HuH-7 (cell line): ENCODE results near the gene EPHA6.
"Not testable (repeated sequence)": the region's sequence is repeated elsewhere in the genome, so short reads cannot be mapped to it uniquely, and the experiment has no call there.

Source experiments
- DNase-seq: peaks from one replicate; pipeline ENCODE4 v3.0.0; 2011; ENCODE audit warnings: low spot score

The EPHA6 gene

GRCh38 chr3:97464035-97464434, 649.6 kb downstream of the EPHA6 start:
- no peak for DNase-seq

GRCh38 chr3:97470481-97470880, 656.1 kb downstream of the EPHA6 start:
- DNase-seq: no peak

GRCh38 chr3:97479740-97480139, 665.3 kb downstream of the EPHA6 start:
- no peak for DNase-seq

GRCh38 chr3:97480696-97481289, 666.4 kb downstream of the EPHA6 start:
- not testable (repeated sequence) for DNase-seq

- no peak for DNase-seq
Measured at GRCh38 chr3:97481416-97481815, 667.0 kb downstream of the EPHA6 start.

DNA sequence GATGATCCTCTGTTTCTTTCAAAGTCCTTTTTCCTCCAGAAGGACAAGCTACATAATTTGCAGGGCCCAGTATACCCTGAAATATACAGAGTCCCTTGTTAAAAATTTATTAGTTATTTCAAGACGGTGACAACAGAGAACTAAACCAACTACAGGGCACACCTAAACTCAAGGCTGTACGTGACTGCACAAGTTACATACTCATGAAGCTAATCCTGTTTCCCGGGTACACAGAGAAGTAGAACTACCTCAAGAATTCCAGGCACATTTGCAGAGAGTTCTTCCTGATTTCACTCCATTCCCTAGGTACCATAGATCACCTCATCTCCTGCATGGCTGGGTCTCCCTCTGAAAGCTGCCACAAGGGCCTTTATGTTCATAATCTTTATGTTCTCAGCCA, 670.8 kb downstream of the EPHA6 start:
- DNase-seq: no peak

- no peak for DNase-seq
Measured at GRCh38 chr3:97487587-97487986, 673.2 kb downstream of the EPHA6 start.

- no peak for DNase-seq
Measured at GRCh38 chr3:97488741-97489140, 674.3 kb downstream of the EPHA6 start.

GRCh38 chr3:97495896-97496295, 681.5 kb downstream of the EPHA6 start:
- DNase-seq: no peak

GRCh38 chr3:97497138-97497537, 682.7 kb downstream of the EPHA6 start:
- DNase-seq: peak; percentile 12

- DNase-seq: no peak
Measured at GRCh38 chr3:97504463-97504862, 690.1 kb downstream of the EPHA6 start.

GRCh38 chr3:97510795-97511194, 696.4 kb downstream of the EPHA6 start:
- no peak for DNase-seq

DNA sequence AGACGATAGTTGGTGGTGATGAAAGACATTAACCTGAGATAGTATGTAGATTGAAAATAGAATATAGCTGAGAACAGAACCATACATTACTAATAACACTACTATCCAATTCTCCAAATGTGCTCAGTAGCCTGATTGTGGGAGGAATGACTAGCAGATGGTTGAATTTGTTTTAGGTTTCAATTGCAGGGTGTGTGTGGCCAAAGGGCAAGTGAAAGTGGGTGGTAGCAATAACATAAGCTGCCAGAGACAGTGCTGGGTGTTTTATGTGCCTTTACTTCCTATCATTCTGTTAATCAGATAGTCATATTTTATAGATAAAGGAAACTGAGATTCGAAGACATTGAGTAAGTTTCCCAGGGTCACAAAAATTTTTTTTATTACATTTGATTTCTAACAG, 700.7 kb downstream of the EPHA6 start:
- DNase-seq: no peak

GRCh38 chr3:97530691-97531090, 716.3 kb downstream of the EPHA6 start:
- DNase-seq: no peak

DNA sequence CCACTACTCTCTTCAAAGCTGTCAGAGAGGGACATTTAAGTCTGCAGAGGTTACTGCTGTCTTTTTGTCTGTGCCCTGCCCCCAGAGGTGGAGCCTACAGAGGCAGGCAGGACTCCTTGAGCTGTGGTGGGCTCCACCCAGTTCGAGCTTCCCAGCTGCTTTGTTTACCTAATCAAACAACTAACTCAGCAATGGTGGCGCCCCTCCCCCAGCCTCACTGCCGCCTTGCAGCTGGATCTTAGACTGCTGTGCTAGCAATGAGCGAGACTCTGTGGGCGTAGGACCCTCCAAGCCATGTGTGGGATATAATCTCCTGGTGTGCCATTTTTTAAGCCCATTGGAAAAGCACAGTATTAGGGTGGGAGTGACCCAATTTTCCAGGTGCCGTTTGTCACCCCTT, 733.2 kb downstream of the EPHA6 start:
- DNase-seq: not testable (repeated sequence)

DNA sequence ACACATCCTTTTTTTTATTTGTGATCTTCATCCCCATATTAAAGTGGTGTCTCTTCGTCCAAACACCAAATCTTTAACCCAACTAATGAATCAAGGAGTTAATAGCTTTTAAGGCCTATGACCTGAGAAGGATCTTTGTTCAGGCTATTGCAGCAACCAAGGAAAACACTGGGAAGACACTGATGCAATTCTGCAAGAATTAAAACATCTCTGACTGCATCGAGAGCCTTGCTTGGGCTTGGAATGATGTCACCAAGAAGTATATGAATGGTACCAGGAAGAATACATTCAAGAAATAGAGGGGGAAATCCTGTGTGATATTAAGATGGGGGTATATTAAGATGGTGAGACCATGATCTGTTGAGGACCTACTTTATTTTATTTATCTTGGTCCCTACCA, 736.0 kb downstream of the EPHA6 start:
- DNase-seq: no peak

DNA sequence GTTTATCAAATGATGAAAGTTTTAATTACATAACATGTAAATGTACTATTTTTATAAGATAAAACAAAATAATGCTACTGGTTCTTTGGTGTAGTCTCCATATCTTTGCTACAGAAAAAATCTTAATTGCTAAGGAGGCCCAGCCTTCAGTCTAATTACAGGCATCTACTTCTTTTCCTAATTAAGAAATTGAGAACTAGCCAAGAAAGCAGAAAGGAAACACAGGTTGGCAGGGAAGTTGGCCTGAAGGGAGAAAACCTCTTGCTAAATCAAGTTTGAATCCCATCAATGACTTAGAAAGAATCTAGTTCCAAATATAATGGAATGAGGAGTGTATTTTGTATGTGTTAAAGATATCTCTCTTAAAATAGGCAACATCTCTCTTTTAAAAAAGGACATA, 737.8 kb downstream of the EPHA6 start:
- DNase-seq: no peak

DNA sequence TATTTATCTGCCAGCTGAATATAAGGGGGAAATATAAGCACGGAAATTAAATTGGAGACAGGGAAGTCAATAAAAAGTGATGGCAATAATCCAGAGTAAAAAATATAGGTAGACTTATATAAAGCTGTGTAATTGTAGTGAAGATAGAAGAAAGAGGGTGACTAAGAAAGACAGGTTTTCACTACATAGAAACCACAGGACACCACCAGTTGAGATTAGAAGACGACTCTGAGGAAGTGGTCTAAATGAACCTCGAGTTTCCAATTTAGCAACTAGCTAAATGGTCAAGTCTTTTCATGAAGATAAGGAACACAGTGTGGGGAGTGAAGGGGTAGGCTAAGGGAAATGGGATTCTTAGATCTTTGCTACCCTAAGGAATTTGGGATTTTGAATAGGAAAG, 761.3 kb downstream of the EPHA6 start:
- no peak for DNase-seq

- DNase-seq: no peak
Measured at GRCh38 chr3:97576221-97576620, 761.8 kb downstream of the EPHA6 start.

- DNase-seq: no peak
Measured at GRCh38 chr3:97579365-97579764, 765.0 kb downstream of the EPHA6 start.

DNA sequence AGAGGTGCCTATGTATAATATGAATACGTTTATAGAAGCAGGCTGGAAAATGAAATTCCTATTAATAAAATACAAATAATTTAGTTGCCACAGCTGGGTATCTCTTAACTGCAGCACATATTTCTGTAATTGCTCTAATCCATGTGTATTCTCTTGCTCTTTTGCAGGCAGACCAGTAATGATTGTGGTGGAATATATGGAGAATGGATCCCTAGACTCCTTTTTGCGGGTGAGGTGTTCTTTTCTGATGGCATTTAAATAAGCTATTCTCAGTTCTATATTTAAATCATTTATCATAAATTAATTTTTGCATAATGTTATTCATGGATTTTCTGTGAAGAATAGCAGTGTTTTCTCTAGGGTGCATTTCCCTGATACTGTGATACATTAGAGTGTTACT, 796.2 kb downstream of the EPHA6 start:
- DNase-seq: no peak

DNA sequence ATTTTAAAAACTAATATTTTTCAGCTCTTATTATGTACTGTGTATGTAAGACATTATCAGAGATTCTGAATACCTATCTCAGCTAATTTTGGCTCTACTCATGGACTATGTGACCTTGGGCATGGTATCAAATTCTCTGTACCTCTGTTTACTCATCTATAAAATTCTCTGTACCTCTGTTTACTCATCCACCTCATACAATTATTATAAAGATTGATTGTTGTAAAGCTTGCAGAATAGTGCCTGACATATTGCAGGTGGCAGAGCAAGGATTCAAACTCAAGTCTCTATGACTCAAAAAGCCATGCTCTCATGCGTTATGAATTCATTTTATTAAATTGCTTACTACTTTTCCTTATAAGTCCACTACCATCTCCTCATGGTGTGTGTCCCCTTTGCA, 798.2 kb downstream of the EPHA6 start:
- no peak for DNase-seq

GRCh38 chr3:97613139-97613538, 798.7 kb downstream of the EPHA6 start:
- DNase-seq: no peak

GRCh38 chr3:97620514-97620913, 806.1 kb downstream of the EPHA6 start:
- DNase-seq: not testable (repeated sequence)

GRCh38 chr3:97636465-97636864, 822.1 kb downstream of the EPHA6 start:
- no peak for DNase-seq
